Measurements from ENCODE around the gene CREB3L2.

GRCh38 chr7:137989590-137989989 is 12.3 kb downstream of the CREB3L2 start:
- TF ChIP-seq, protein P1, sequence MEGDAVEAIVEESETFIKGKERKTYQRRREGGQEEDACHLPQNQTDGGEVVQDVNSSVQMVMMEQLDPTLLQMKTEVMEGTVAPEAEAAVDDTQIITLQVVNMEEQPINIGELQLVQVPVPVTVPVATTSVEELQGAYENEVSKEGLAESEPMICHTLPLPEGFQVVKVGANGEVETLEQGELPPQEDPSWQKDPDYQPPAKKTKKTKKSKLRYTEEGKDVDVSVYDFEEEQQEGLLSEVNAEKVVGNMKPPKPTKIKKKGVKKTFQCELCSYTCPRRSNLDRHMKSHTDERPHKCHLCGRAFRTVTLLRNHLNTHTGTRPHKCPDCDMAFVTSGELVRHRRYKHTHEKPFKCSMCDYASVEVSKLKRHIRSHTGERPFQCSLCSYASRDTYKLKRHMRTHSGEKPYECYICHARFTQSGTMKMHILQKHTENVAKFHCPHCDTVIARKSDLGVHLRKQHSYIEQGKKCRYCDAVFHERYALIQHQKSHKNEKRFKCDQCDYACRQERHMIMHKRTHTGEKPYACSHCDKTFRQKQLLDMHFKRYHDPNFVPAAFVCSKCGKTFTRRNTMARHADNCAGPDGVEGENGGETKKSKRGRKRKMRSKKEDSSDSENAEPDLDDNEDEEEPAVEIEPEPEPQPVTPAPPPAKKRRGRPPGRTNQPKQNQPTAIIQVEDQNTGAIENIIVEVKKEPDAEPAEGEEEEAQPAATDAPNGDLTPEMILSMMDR (conservative IDR thresholded peaks at IDR 0.05; ENCODE audit: low read depth, low read length): no peak
- TF ChIP-seq EZH2 (IDR thresholded peaks at IDR 0.05; ENCODE audit: low read length, unreplicated experiment) (no peak), EZH2phosphoT487 (IDR thresholded peaks at IDR 0.05; ENCODE audit: borderline replicate concordance, low read length) (no peak)

Data from PC-3 (cell line).